ENCODE data around the gene RIMBP2. TPM values are rescaled to one million over a fixed set of nuclear protein-coding genes. Genes with fewer than 3 reads are reported as not detected.

The RIMBP2 gene
- polyA plus RNA-seq, 1 donor from 2014 or later = 14.6 TPM

- no peak overlapping the region for H3K4me2 ChIP-seq (ENCODE audit: low read length)
- TF ChIP-seq REST (IDR thresholded peaks at IDR 0.05; ENCODE audit: borderline replicate concordance) (no peak), SMC3 (conservative IDR thresholded peaks at IDR 0.05; ENCODE audit: poor library complexity) (no peak), EP300 (conservative IDR thresholded peaks at IDR 0.05; ENCODE audit: poor library complexity, severe bottlenecking) (no peak), RAD21 (conservative IDR thresholded peaks at IDR 0.05) (no peak), CTCF (IDR thresholded peaks at IDR 0.05; ENCODE audit: poor library complexity, severe bottlenecking) (no peak), EZH2 (IDR thresholded peaks at IDR 0.05; ENCODE audit: borderline replicate concordance, insufficient read depth, low read length, poor library complexity, severe bottlenecking) (no peak), TAF1 (IDR thresholded peaks at IDR 0.05; ENCODE audit: low read depth) (no peak), MXI1 (conservative IDR thresholded peaks at IDR 0.05; ENCODE audit: poor library complexity, severe bottlenecking) (no peak), POLR2AphosphoS5 (IDR thresholded peaks at IDR 0.05) (no peak)
- no peaks in the 10 kb centered on the region for H3K79me2 ChIP-seq (replicated peaks; ENCODE audit: insufficient read depth, low read length)
- H3K36me3 ChIP-seq (ENCODE audit: insufficient read depth, low read length) = no peaks in the 10 kb centered on the region
- H3K4me3 ChIP-seq (ENCODE audit: low read length) = no peak overlapping the region
- no peaks in the 10 kb centered on the region for H3K9me2 ChIP-seq (ENCODE audit: insufficient read depth, low read length)
- H3K27me3 ChIP-seq (ENCODE audit: insufficient read depth, low read depth, low read length) = no peaks in the 10 kb centered on the region
- no peak overlapping the region for H2AFZ ChIP-seq (ENCODE audit: low read depth, low read length)
- no peaks in the 10 kb centered on the region for H3K9me3 ChIP-seq (ENCODE audit: low read length)
- H3K27ac ChIP-seq (ENCODE audit: low read length) = no peak overlapping the region
- no peaks in the 10 kb centered on the region for H3F3A ChIP-seq (ENCODE audit: insufficient read depth, low read length, poor library complexity, severe bottlenecking)
- H4K20me1 ChIP-seq (ENCODE audit: insufficient read depth) = no peaks in the 10 kb centered on the region
- no peak overlapping the region for H3K9ac ChIP-seq (ENCODE audit: low read length)
Observed at GRCh38 chr12:130455161-130455560, 260.9 kb downstream of the RIMBP2 start.

GRCh38 chr12:130454296-130454695 is 261.8 kb downstream of the RIMBP2 start:
- Histone ChIP-seq H3K27me3 (ENCODE audit: insufficient read depth, low read depth, low read length) (no peaks in the 10 kb centered on the region), H3F3A (ENCODE audit: insufficient read depth, low read length, poor library complexity, severe bottlenecking) (no peaks in the 10 kb centered on the region), H3K9me3 (ENCODE audit: low read length) (no peaks in the 10 kb centered on the region), H3K27ac (ENCODE audit: low read length) (no peak overlapping the region), H3K4me2 (ENCODE audit: low read length) (no peak overlapping the region), H2AFZ (ENCODE audit: low read depth, low read length) (no peak overlapping the region), H3K9ac (ENCODE audit: low read length) (no peak overlapping the region), H3K4me3 (ENCODE audit: low read length) (no peak overlapping the region), H4K20me1 (ENCODE audit: insufficient read depth) (no peaks in the 10 kb centered on the region), H3K79me2 (replicated peaks; ENCODE audit: insufficient read depth, low read length) (no peaks in the 10 kb centered on the region), H3K36me3 (ENCODE audit: insufficient read depth, low read length) (no peaks in the 10 kb centered on the region), H3K9me2 (ENCODE audit: insufficient read depth, low read length) (no peaks in the 10 kb centered on the region)
- TF ChIP-seq EZH2 (IDR thresholded peaks at IDR 0.05; ENCODE audit: borderline replicate concordance, insufficient read depth, low read length, poor library complexity, severe bottlenecking) (no peak), RAD21 (conservative IDR thresholded peaks at IDR 0.05) (no peak), REST (IDR thresholded peaks at IDR 0.05; ENCODE audit: borderline replicate concordance) (no peak), EP300 (conservative IDR thresholded peaks at IDR 0.05; ENCODE audit: poor library complexity, severe bottlenecking) (no peak), CTCF (IDR thresholded peaks at IDR 0.05; ENCODE audit: poor library complexity, severe bottlenecking) (no peak), TAF1 (IDR thresholded peaks at IDR 0.05; ENCODE audit: low read depth) (no peak), SMC3 (conservative IDR thresholded peaks at IDR 0.05; ENCODE audit: poor library complexity) (no peak), MXI1 (conservative IDR thresholded peaks at IDR 0.05; ENCODE audit: poor library complexity, severe bottlenecking) (no peak)

Measured in neural cell (in vitro differentiated cells).